DMS53 treated with DMSO at 0.1 percent for 48 hours (cell line): ENCODE data around the gene UFC1.
A peak's percentile ranks its signal among the peaks of the same experiment; 100 is the strongest.
"Not testable (repeated sequence)": the region's sequence is repeated elsewhere in the genome, so short reads cannot be mapped to it uniquely, and the experiment has no call there.

ENCODE experiments used
- DNase-seq: peaks from one replicate; lab custom pipeline; 2025; ENCODE audit not compliant: unreplicated experiment; lab: John Stamatoyannopoulos, UW

UFC1 gene

GRCh38 chr1:161153682-161154337, at the start of gene UFC1:
Gene UFC1 (plus strand): TSS chr1:161153978. CDS start chr1:161153998, 20 bp downstream.
- peak; percentile 77 for DNase-seq

GRCh38 chr1:161106431-161106830, 47.3 kb upstream of the UFC1 start:
- DNase-seq = no peak

- DNase-seq = no peak
These were observed 42.7 kb upstream of the UFC1 start for GRCh38 chr1:161111117-161111516.

GRCh38 chr1:161111527-161111926, 42.3 kb upstream of the UFC1 start:
- DNase-seq = no peak

GRCh38 chr1:161113915-161114314, 39.9 kb upstream of the UFC1 start:
- DNase-seq = no peak

- no peak for DNase-seq
These were observed 39.2 kb upstream of the UFC1 start for GRCh38 chr1:161114556-161114955.

- DNase-seq = peak; percentile 19
These were observed 38.6 kb upstream of the UFC1 start for GRCh38 chr1:161115132-161115711.

GRCh38 chr1:161115961-161116360, 37.8 kb upstream of the UFC1 start:
- DNase-seq = not testable (repeated sequence)

GRCh38 chr1:161117759-161118581, 35.8 kb upstream of the UFC1 start, which contains the start of the genes NIT1 and PFDN2:
Gene NIT1 (plus strand): TSS chr1:161118105. CDS start chr1:161118177, 72 bp downstream.
Gene PFDN2 (minus strand): TSS chr1:161118037. CDS start chr1:161118026, 11 bp downstream.
- DNase-seq = peak; percentile 46

- no peak for DNase-seq
These were observed 34.5 kb upstream of the UFC1 start for GRCh38 chr1:161119092-161119903.

- DNase-seq = no peak
These were observed 32.6 kb upstream of the UFC1 start for GRCh38 chr1:161121042-161121650.

- DNase-seq = no peak
These were observed 31.9 kb upstream of the UFC1 start for GRCh38 chr1:161121834-161122233.

GRCh38 chr1:161122967-161123366, 30.8 kb upstream of the UFC1 start:
- DNase-seq = no peak

GRCh38 chr1:161127649-161128048, 26.1 kb upstream of the UFC1 start:
- no peak for DNase-seq

GRCh38 chr1:161128591-161129420, 25.0 kb upstream of the UFC1 start:
- DNase-seq = no peak

GRCh38 chr1:161130266-161130665, 23.5 kb upstream of the UFC1 start:
- DNase-seq = no peak

GRCh38 chr1:161131523-161132409, 22.0 kb upstream of the UFC1 start:
- DNase-seq = no peak

- peak; percentile 96 for DNase-seq
These were observed 21.2 kb upstream of the UFC1 start, which contains the start of gene DEDD for GRCh38 chr1:161132410-161133219. Gene DEDD (minus strand): TSS chr1:161132667. CDS start chr1:161124462, 8,205 bp downstream.
